GM12878 (cell line): ENCODE data around the gene HES7. TPM values are rescaled to one million over a fixed set of nuclear protein-coding genes. Genes with fewer than 3 reads are reported as not detected.

Experiments
- ASH2L ChIP-seq: fragments of 300-600, 200-600 bp; sonication (generic); IDR thresholded peaks from 2 replicates; pipeline ENCODE4 v1.6.1; 2017; ENCODE audit warnings: low read depth, mild to moderate bottlenecking, borderline replicate concordance
- BACH1 ChIP-seq: fragments of 450-650 bp; IDR thresholded peaks from 2 replicates; pipeline ENCODE4 v1.6.1; 2017; ENCODE audit warnings: mild to moderate bottlenecking, borderline replicate concordance
- BCL3 ChIP-seq: IDR thresholded peaks from 2 replicates; pipeline ENCODE4 v1.6.1; 2011; ENCODE audit warnings: borderline replicate concordance, low read depth, mild to moderate bottlenecking, moderate library complexity, low read length; ENCODE audit not compliant: insufficient read depth, poor library complexity, severe bottlenecking
- CBFB ChIP-seq: IDR thresholded peaks from 2 replicates; pipeline ENCODE4 v1.6.1; 2016; ENCODE audit warnings: antibody characterized with exemption, low read depth
- CREB1 ChIP-seq: IDR thresholded peaks from 2 replicates; pipeline ENCODE4 v1.6.1; 2012; ENCODE audit warnings: low read depth, mild to moderate bottlenecking, inconsistent platforms
- CREM ChIP-seq: IDR thresholded peaks from 2 replicates; pipeline ENCODE4 v1.6.1; 2014; ENCODE audit warnings: antibody characterized with exemption, low read depth
- HCFC1 ChIP-seq: fragments of 150-350 bp; IDR thresholded peaks from 2 replicates; pipeline ENCODE4 v1.6.1; 2014; ENCODE audit warnings: low read length
- HDGF ChIP-seq: fragments of 450-650 bp; IDR thresholded peaks from 2 replicates; pipeline ENCODE4 v1.6.1; 2016; ENCODE audit warnings: antibody characterized with exemption
- NKRF ChIP-seq: fragments of 450-650 bp; conservative IDR thresholded peaks from 2 replicates; pipeline ENCODE4 v1.6.1; 2017; ENCODE audit warnings: mild to moderate bottlenecking, moderate library complexity
- RCOR1 ChIP-seq: conservative IDR thresholded peaks from 2 replicates; pipeline ENCODE4 v1.6.1; 2012; ENCODE audit warnings: low read depth, low read length, improper control_type of control experiment
- REST ChIP-seq: IDR thresholded peaks from 2 replicates; pipeline ENCODE4 v1.6.1; 2012; ENCODE audit warnings: mild to moderate bottlenecking, low read depth, low read length
- ZBED1 ChIP-seq: IDR thresholded peaks from 2 replicates; pipeline ENCODE4 v1.6.1; 2016; ENCODE audit warnings: borderline replicate concordance
- polyA plus RNA-seq, 11 experiments: library from polyadenylated mRNA; depleted of rRNA in 4 of 11; unstranded in 6 of 11; stranded (reverse) in 5 of 11; fragments of >200 nt; fragmentation: Nextera tagmentation in 4 of 11; fragmentation: Illumina TruSeq in 1 of 11; extraction: Ambion mirVana in 4 of 11; extraction: Trizol in 1 of 11; gene quantifications; 1 replicate in 1 of 11; 2 replicates in 10 of 11; pipeline versions ENCODE4 v1.2.1 to v1.2.3, GENCODE V29; 2011 to 2016; ENCODE audit warnings: inconsistent platforms in 2 of 11, missing spikeins in 2 of 11, low read depth in 1 of 11
- total RNA-seq, 4 experiments: library from RNA; depleted of rRNA in 3 of 4; stranded (reverse); fragments of >200 nt in 3 of 4; fragmentation: Illumina TruSeq in 1 of 4; extraction: Trizol in 1 of 4; gene quantifications; 2 replicates each; pipeline versions ENCODE4 v1.2.1 to v1.2.3, GENCODE V29; 2013 to 2021
- TF ChIP-seq, protein P1 (sequence below): IDR thresholded peaks from 2 replicates; pipeline ENCODE4 v1.6.1; 2012; ENCODE audit warnings: low read depth, low read length, improper control_type of control experiment

The HES7 gene
- total and polyA plus RNA-seq, 10 of the 15 experiments (the other 5 are each of a cell fraction or from before 2014, with no cell fraction given) = 0.07 to 1.3 (median 0.63) TPM; not detected in 4

- TF ChIP-seq ASH2L (0 out of 2 replicates have a peak, but pooled peaks have one; percentile 72), CBFB (no peak), HDGF (peak; percentile 76), CREB1 (0 out of 2 replicates have a peak, but pooled peaks have one; percentile 47), NKRF (no peak), CREM (0 out of 2 replicates have a peak, but pooled peaks have one; percentile 25), RCOR1 (no peak), HCFC1 (no peak), ZBED1 (no peak), REST (no peak), BACH1 (no peak), BCL3 (no peak)
- TF ChIP-seq, protein P1, sequence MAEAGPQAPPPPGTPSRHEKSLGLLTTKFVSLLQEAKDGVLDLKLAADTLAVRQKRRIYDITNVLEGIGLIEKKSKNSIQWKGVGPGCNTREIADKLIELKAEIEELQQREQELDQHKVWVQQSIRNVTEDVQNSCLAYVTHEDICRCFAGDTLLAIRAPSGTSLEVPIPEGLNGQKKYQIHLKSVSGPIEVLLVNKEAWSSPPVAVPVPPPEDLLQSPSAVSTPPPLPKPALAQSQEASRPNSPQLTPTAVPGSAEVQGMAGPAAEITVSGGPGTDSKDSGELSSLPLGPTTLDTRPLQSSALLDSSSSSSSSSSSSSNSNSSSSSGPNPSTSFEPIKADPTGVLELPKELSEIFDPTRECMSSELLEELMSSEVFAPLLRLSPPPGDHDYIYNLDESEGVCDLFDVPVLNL = no peak
Observed at GRCh38 chr17:8120520-8121406, 3.1 kb downstream of the HES7 start (continued).
